ENCODE measurements around the gene SORT1.

DNA sequence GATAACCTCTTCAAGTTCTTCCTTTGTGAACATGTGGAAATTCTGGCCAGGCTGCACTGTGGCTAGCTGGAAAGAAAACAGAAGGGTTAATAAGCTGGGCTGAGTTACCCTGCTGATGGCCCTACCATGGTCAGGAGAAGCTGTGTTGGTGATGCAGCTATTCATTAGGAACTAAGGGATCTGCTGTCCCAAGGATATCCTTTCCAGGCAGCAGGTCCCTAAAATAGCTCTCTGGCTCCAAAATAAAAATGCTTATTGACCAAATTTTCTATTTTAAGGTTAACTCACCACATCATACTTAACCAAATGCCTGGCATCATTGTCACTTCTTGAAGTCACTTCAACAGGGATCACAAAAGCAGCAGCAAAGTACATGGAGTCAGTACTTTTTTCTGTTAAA lies 4.3 kb upstream of the SORT1 start:
- TF ChIP-seq, protein P1, sequence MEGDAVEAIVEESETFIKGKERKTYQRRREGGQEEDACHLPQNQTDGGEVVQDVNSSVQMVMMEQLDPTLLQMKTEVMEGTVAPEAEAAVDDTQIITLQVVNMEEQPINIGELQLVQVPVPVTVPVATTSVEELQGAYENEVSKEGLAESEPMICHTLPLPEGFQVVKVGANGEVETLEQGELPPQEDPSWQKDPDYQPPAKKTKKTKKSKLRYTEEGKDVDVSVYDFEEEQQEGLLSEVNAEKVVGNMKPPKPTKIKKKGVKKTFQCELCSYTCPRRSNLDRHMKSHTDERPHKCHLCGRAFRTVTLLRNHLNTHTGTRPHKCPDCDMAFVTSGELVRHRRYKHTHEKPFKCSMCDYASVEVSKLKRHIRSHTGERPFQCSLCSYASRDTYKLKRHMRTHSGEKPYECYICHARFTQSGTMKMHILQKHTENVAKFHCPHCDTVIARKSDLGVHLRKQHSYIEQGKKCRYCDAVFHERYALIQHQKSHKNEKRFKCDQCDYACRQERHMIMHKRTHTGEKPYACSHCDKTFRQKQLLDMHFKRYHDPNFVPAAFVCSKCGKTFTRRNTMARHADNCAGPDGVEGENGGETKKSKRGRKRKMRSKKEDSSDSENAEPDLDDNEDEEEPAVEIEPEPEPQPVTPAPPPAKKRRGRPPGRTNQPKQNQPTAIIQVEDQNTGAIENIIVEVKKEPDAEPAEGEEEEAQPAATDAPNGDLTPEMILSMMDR (conservative IDR thresholded peaks at IDR 0.05) = no peak
- no peak for TF ChIP-seq ZFX (IDR thresholded peaks at IDR 0.05)

All from C4-2B (cell line).